HL-60/S4 treated with retinoic acid at 250 ng/mL for 4 days and 3 days (cell line): ENCODE results near the gene ATRIP.

Source experiments
- in situ Hi-C: fragments of 300-500 bp; cut with MboI; formaldehyde crosslinking; loops from 2 replicates; pipeline ENCODE4 v1.7.0; 2022; ENCODE audit warnings: low sequenced_read_pairs

The ATRIP gene

GRCh38 chr3:48409291-48410201 lies 37.0 kb upstream of the ATRIP start:
- in situ Hi-C loops: no loop called here

DNA sequence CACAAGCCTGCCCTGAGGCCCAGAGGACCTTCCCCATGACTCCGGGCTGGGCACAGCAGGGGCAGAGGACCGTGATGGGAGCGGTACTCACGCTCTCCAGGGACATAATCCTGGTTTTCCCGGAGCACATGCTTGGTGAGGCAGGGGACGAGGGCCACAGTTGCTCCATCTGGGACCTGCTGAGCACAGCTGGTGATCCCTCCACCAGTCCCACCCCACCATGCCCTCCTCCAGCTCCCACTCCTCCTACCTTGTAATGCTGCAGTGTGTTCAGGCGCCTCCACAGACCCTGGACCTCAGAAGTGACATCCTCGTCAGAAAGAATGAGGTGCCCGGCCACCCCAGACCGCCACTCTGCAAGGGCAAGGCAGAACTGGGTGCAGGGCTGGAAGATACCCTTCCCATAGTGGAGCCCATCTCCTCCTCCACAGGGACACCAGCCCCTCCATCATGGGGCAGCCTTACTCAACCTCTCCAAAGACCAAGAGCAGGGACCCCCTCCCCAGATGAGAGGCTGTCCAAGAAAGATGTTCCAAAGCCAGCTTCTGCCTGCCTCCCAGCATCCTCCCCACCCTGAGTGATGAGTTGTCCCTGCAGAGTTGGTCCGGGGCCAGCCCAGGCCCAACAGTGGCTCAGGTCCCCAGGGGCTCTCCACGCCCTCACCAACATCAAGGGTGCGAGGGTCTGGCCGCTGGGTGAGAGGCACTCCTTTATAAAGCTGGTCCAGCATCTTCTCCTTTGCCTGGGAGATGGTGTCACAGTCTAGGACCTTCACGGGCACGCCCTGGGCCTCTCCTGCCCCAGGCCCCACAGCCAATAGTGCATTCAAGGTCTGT lies 36.1 kb upstream of the ATRIP start:
- in situ Hi-C loops: no loop called here

DNA sequence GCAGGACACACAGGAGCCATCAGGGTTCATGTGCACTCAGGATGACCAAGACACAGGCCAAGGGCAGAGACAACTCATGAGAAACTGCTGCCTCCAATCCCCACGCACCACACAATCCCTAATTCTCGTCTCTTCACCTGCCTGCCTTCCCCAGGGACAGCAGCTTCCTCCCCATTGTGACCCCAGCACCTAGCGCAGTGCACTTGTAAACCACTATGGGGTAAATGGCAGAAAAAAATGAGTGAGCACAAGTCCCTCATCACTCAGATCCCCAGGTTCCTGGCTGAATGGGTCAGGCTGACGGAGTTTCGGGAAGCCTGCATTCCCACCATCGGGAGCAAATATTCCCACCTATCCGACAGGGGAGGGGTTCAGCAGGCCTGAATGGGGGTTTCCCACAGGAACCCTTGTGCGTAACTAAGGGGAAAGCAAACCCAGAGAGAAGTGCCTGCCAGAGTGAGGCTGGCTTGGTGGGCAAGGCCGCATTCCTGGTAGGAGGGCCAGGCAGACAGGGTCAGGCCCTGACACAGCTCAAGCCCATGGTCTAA lies 35.4 kb upstream of the ATRIP start:
- in situ Hi-C loops: no loop called here

DNA sequence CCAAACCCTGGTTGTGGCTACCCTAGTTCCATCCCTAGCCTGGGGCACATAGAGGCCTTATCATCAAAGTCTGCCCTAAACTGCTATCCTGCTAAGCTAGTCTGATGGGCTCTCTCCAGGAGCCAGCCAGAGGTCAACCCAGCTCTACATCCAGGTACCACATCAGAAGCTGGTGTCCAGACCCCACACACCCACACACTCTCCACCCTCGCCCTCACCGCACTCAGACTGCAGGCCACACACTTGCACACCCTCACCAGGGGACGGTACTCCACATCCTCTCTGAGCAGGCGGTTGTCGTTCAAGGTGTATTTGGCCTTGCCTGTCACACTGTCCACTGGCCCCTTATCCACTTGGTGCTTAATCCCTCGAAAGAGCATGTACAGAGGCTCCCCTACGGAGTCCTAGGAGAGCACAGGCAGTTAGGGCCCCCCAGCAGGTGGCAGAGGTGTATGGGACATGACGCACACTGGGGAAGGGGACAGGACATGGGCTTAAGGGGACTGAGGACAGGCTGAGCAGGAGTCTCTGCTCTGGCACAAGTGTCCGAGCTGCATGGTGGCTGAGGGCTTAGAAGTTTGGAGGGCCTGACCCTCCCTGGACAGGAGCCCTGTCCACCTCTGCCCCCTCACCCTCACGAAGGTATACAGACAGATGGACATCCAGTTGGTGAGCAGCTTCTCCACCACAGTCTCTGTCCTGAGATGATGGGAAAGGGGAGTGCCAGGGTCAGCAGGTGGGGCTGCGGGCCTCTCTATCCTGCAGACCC lies 34.7 kb upstream of the ATRIP start:
- in situ Hi-C loops: no loop called here

- in situ Hi-C loops: no loop called here
These were observed 34.0 kb upstream of the ATRIP start for GRCh38 chr3:48412375-48413001.

DNA sequence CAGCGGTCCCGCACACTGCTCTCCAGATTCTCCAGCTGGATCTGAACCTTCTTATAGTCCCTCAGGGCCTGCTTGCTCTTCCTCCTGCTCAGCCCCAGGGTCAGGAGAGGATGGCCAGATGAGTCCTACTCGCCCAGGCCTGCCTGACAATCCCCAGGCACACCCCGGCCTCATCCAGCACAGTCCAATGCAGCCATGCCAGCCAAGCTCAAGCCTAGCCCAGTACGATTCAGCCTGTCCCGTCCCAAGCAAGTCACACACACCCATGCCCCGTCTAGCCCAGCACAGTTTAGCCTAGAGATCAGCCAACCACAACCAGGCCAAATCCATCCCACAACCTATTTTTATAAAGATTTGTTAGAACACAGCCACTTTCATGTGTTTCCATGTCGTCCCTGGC lies 33.5 kb upstream of the ATRIP start:
- in situ Hi-C loops: no loop called here

GRCh38 chr3:48413611-48414010 lies 32.9 kb upstream of the ATRIP start:
- in situ Hi-C loops: no loop called here

- in situ Hi-C loops: no loop called here
These were observed 31.9 kb upstream of the ATRIP start for GRCh38 chr3:48414376-48415250.

DNA sequence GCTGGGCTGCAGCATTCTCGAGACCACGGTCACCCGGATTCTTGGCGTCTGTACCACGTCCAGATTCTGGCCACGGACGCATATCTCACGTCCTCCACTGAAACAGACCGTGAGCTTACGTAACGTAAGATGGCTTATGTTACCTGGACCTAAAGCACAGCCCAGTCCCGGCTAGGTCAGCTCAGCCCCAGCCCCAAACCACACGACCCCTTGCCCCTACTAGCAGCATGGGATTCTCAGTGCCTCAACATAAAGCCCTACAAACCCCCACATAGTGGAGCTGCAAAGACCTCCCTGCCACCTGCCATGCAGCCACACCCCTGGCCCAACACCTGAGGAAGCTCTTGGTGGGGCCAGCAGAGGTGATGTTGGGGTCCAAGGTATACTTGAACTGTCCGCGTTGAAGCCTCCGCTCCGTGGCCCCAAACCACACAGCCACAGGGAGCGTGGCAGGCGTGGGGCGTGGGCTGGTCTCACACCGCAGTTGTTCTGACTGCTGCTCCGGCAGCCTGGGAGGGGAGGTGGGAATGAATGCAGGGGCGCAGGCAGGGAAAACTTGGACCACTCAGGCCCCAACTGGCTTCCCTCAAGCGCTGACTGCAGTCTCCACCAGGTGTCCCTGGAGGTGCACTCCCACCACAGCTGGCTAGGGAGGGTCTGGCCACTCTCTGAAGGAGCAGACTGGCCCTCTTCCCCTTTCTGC lies 31.1 kb upstream of the ATRIP start:
- in situ Hi-C loops: no loop called here

- in situ Hi-C loops: no loop called here
These were observed 30.4 kb upstream of the ATRIP start for GRCh38 chr3:48416091-48416505.

DNA sequence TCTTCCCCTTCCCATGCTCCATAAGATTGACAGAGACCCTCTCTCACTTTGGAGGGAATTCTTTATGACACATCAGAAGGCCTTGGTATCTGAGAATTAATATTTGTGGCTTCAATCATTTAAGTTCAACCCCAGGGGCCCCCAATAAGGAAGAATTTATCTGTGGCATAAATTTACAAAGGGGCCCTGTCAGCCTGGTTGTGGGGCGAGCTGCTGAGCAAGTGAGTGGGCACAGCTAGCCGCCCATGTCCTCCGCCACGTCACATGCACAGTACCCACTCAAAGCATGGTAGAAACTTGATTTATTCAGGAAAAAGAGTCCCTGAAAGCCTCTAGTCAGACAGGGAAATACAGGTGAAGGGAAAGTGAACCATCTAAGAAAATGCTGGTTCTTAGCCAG lies 30.0 kb upstream of the ATRIP start:
- in situ Hi-C loops: no loop called here

DNA sequence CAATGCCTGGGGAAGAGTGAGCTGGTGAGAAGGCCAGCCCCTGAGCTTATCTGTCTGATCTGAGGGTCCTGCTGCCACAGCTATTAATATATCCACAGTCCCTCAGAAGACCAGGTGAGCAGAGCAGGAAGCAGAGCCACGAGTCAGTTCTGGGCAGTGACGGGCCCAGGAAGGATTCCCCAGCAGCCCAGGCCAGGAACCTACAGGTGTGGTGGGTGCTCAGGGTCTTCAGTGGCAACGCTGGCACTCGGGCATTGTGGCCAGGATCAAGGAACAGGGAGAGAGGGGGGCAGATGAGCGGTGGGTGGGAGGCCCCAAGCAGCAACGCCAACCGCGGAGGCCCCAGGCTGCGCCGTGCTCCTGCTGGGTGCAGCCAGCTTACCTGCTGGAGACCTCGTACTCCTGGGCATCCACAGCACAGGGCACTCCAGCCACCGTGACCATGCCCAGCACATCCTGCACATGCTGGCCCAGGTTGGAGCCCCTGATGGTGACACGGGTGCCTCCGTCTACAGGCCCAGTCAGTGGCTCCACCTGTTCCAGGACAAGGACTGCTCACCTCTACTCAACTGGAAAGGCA lies 28.9 kb upstream of the ATRIP start:
- in situ Hi-C loops: no loop called here

DNA sequence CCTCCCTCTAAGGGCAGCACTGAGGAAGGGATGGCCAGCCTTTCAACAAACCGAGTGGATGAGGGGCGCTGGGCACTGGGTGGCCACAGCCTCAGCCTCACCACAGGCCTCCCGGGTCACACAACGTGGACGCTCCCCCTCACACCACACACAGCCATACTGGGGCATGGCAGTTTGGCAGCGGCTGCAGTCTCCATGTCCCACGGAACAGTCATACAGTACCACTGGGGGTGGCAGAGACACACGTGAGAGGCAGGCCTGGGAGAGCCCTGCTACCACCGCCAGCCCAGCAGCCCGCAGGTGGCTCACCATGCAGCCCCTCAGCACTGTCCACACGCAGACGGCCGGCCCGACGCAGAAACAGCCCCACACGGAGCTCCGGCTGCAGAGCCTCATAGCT lies 28.4 kb upstream of the ATRIP start:
- in situ Hi-C loops: no loop called here

- in situ Hi-C loops: no loop called here
These were observed 27.9 kb upstream of the ATRIP start for GRCh38 chr3:48418651-48419050.

- in situ Hi-C loops: no loop called here
These were observed 27.4 kb upstream of the ATRIP start for GRCh38 chr3:48419149-48419548.

DNA sequence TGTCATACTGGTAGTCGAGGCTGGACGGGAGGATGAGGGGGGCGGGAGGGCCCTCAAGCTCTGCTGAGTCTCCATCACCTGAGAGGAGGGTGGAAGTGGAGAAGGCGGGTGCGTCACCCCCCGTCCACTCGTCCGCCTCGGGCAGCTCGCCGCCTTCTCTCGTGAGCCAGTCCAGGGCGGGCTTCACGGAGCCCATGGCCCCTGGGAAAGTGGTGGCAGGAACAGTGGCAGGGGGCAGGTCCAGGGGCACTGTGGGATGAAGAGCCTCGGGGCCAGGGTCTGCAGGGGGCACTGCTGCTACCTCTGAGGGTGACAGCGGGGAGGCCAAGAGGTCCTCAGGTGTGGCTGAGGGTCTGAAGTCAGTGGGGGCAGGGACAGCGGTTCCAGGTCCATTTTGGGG lies 26.9 kb upstream of the ATRIP start:
- in situ Hi-C loops: no loop called here

- in situ Hi-C loops: no loop called here
These were observed 26.0 kb upstream of the ATRIP start for GRCh38 chr3:48420561-48420960.

DNA sequence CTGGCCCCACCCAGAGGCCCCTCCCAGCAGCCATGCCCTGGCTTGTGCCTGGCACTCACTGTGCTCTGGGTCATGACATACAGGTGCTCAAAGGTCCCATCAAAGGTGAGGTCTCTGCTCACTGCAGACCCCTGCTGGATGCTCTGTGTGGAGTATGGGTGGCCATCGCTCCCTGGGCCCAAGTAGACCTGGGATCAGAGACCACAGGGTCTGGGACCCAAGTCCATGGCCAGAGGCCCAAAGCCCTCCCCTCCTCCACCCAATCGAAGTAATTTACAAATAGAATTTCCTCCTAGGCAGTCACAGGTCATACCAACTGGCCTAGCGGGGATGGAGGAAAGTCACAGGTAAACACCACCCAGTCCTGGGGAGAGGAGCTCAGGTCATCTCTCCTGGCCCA lies 24.3 kb upstream of the ATRIP start:
- in situ Hi-C loops: no loop called here

DNA sequence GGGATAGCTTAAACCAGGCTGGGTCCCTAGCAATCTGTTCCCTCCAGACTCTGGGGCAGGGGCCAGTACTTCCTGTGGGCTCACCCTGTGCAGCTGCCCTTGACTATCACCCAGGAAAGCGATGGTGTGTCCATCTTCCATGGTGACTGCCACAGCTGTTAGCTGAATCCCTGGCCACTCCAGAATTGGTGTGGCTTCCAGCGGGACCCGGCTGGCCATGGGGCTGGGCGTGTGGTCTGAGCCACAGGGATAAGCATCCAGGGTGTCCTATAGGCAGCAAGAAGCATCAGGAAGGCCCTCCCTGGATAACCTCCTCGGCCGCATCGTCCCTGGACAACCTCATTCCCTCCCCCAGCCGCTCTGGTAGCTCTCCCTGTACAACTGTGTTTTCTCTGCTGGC lies 23.9 kb upstream of the ATRIP start:
- in situ Hi-C loops: no loop called here
